ENCODE data around the gene TRAF3IP1.
"Not testable (repeated sequence)": the region's sequence is repeated elsewhere in the genome, so short reads cannot be mapped to it uniquely, and the experiment has no call there.

The TRAF3IP1 gene

GRCh38 chr2:238334885-238335284, 14.6 kb downstream of the TRAF3IP1 start:
- Histone ChIP-seq H3K9me3 (ENCODE audit: control insufficient read depth, low read length) (no peaks in the 10 kb centered on the region), H3K4me3 (ENCODE audit: low read length) (no peak overlapping the region), H3K27me3 (replicated peaks; ENCODE audit: control insufficient read depth, insufficient read depth, low read length) (no peaks in the 10 kb centered on the region), H3K9ac (ENCODE audit: low read length) (no peak overlapping the region), H3K36me3 (ENCODE audit: control insufficient read depth, insufficient read depth, low read length, severe bottlenecking) (peaks cover 36% of the 10 kb centered on the region), H3K4me1 (ENCODE audit: control insufficient read depth, insufficient read depth, low read length) (no peaks in the 10 kb centered on the region)
- DNase-seq (ENCODE audit: low read depth) = no peak

GRCh38 chr2:238335591-238335990, 15.3 kb downstream of the TRAF3IP1 start:
- H3K27me3 ChIP-seq (replicated peaks; ENCODE audit: control insufficient read depth, insufficient read depth, low read length); H3K4me1 ChIP-seq (ENCODE audit: control insufficient read depth, insufficient read depth, low read length); DNase-seq (ENCODE audit: low read depth); H3K4me3 ChIP-seq (ENCODE audit: low read length); H3K9ac ChIP-seq (ENCODE audit: low read length); H3K9me3 ChIP-seq (ENCODE audit: control insufficient read depth, low read length): not testable (repeated sequence)
- H3K36me3 ChIP-seq (ENCODE audit: control insufficient read depth, insufficient read depth, low read length, severe bottlenecking) = peaks cover 29% of the 10 kb centered on the region

GRCh38 chr2:238336151-238336550, 15.8 kb downstream of the TRAF3IP1 start:
- Histone ChIP-seq H3K27me3 (replicated peaks; ENCODE audit: control insufficient read depth, insufficient read depth, low read length) (no peaks in the 10 kb centered on the region), H3K36me3 (ENCODE audit: control insufficient read depth, insufficient read depth, low read length, severe bottlenecking) (peaks cover 29% of the 10 kb centered on the region), H3K9ac (ENCODE audit: low read length) (no peak overlapping the region), H3K4me1 (ENCODE audit: control insufficient read depth, insufficient read depth, low read length) (no peaks in the 10 kb centered on the region), H3K4me3 (ENCODE audit: low read length) (no peak overlapping the region), H3K9me3 (ENCODE audit: control insufficient read depth, low read length) (no peaks in the 10 kb centered on the region)
- DNase-seq (ENCODE audit: low read depth) = peak; percentile 4

GRCh38 chr2:238336793-238337444, 16.6 kb downstream of the TRAF3IP1 start:
- DNase-seq (ENCODE audit: low read depth) = no peak

GRCh38 chr2:238337846-238338245, 17.5 kb downstream of the TRAF3IP1 start:
- H3K9me3 ChIP-seq (ENCODE audit: control insufficient read depth, low read length) = no peaks in the 10 kb centered on the region
- H3K27me3 ChIP-seq (replicated peaks; ENCODE audit: control insufficient read depth, insufficient read depth, low read length) = no peaks in the 10 kb centered on the region
- no peak for DNase-seq (ENCODE audit: low read depth)
- peaks cover 29% of the 10 kb centered on the region for H3K36me3 ChIP-seq (ENCODE audit: control insufficient read depth, insufficient read depth, low read length, severe bottlenecking)
- H3K4me3 ChIP-seq (ENCODE audit: low read length) = no peak overlapping the region
- no peak overlapping the region for H3K9ac ChIP-seq (ENCODE audit: low read length)
- no peaks in the 10 kb centered on the region for H3K4me1 ChIP-seq (ENCODE audit: control insufficient read depth, insufficient read depth, low read length)

More at GRCh38 chr2:238336793-238337444, 16.6 kb downstream of the TRAF3IP1 start:
- no peak overlapping the region for H3K4me3 ChIP-seq (ENCODE audit: low read length)
- H3K4me1 ChIP-seq (ENCODE audit: control insufficient read depth, insufficient read depth, low read length) = no peaks in the 10 kb centered on the region
- no peak overlapping the region for H3K9ac ChIP-seq (ENCODE audit: low read length)
- no peaks in the 10 kb centered on the region for H3K27me3 ChIP-seq (replicated peaks; ENCODE audit: control insufficient read depth, insufficient read depth, low read length)
- no peaks in the 10 kb centered on the region for H3K9me3 ChIP-seq (ENCODE audit: control insufficient read depth, low read length)
- peaks cover 29% of the 10 kb centered on the region for H3K36me3 ChIP-seq (ENCODE audit: control insufficient read depth, insufficient read depth, low read length, severe bottlenecking)

- H3K4me3 ChIP-seq (ENCODE audit: low read length) = no peak overlapping the region
- DNase-seq (ENCODE audit: low read depth) = no peak
- no peaks in the 10 kb centered on the region for H3K27me3 ChIP-seq (replicated peaks; ENCODE audit: control insufficient read depth, insufficient read depth, low read length)
- H3K36me3 ChIP-seq (ENCODE audit: control insufficient read depth, insufficient read depth, low read length, severe bottlenecking) = peaks cover 27% of the 10 kb centered on the region
- no peaks in the 10 kb centered on the region for H3K9me3 ChIP-seq (ENCODE audit: control insufficient read depth, low read length)
- H3K9ac ChIP-seq (ENCODE audit: low read length) = no peak overlapping the region
- H3K4me1 ChIP-seq (ENCODE audit: control insufficient read depth, insufficient read depth, low read length) = no peaks in the 10 kb centered on the region
Observed at GRCh38 chr2:238338710-238339394, 18.5 kb downstream of the TRAF3IP1 start.

- Histone ChIP-seq H3K9ac (ENCODE audit: low read length) (no peak overlapping the region), H3K27me3 (replicated peaks; ENCODE audit: control insufficient read depth, insufficient read depth, low read length) (no peaks in the 10 kb centered on the region), H3K36me3 (ENCODE audit: control insufficient read depth, insufficient read depth, low read length, severe bottlenecking) (peaks cover 22% of the 10 kb centered on the region), H3K9me3 (ENCODE audit: control insufficient read depth, low read length) (no peaks in the 10 kb centered on the region), H3K4me1 (ENCODE audit: control insufficient read depth, insufficient read depth, low read length) (no peaks in the 10 kb centered on the region), H3K4me3 (ENCODE audit: low read length) (no peak overlapping the region)
- no peak for DNase-seq (ENCODE audit: low read depth)
Observed at GRCh38 chr2:238339395-238339780, 19.1 kb downstream of the TRAF3IP1 start.

- H3K4me1 ChIP-seq (ENCODE audit: control insufficient read depth, insufficient read depth, low read length) = no peaks in the 10 kb centered on the region
- peaks cover 21% of the 10 kb centered on the region for H3K36me3 ChIP-seq (ENCODE audit: control insufficient read depth, insufficient read depth, low read length, severe bottlenecking)
- no peak for DNase-seq (ENCODE audit: low read depth)
- H3K9ac ChIP-seq (ENCODE audit: low read length) = no peak overlapping the region
- H3K27me3 ChIP-seq (replicated peaks; ENCODE audit: control insufficient read depth, insufficient read depth, low read length) = no peaks in the 10 kb centered on the region
- H3K4me3 ChIP-seq (ENCODE audit: low read length) = no peak overlapping the region
- no peaks in the 10 kb centered on the region for H3K9me3 ChIP-seq (ENCODE audit: control insufficient read depth, low read length)
Observed at GRCh38 chr2:238339814-238340213, 19.5 kb downstream of the TRAF3IP1 start.

GRCh38 chr2:238341536-238341935, 21.2 kb downstream of the TRAF3IP1 start:
- Histone ChIP-seq H3K4me3 (ENCODE audit: low read length) (no peak overlapping the region), H3K4me1 (ENCODE audit: control insufficient read depth, insufficient read depth, low read length) (no peaks in the 10 kb centered on the region), H3K9ac (ENCODE audit: low read length) (no peak overlapping the region), H3K27me3 (replicated peaks; ENCODE audit: control insufficient read depth, insufficient read depth, low read length) (no peaks in the 10 kb centered on the region), H3K9me3 (ENCODE audit: control insufficient read depth, low read length) (no peaks in the 10 kb centered on the region), H3K36me3 (ENCODE audit: control insufficient read depth, insufficient read depth, low read length, severe bottlenecking) (peaks cover 24% of the 10 kb centered on the region)
- no peak for DNase-seq (ENCODE audit: low read depth)

- no peaks in the 10 kb centered on the region for H3K27me3 ChIP-seq (replicated peaks; ENCODE audit: control insufficient read depth, insufficient read depth, low read length)
- no peak overlapping the region for H3K9ac ChIP-seq (ENCODE audit: low read length)
- no peaks in the 10 kb centered on the region for H3K9me3 ChIP-seq (ENCODE audit: control insufficient read depth, low read length)
- no peak overlapping the region for H3K4me3 ChIP-seq (ENCODE audit: low read length)
- no peaks in the 10 kb centered on the region for H3K4me1 ChIP-seq (ENCODE audit: control insufficient read depth, insufficient read depth, low read length)
- DNase-seq (ENCODE audit: low read depth) = no peak
- H3K36me3 ChIP-seq (ENCODE audit: control insufficient read depth, insufficient read depth, low read length, severe bottlenecking) = peaks cover 33% of the 10 kb centered on the region
Observed at GRCh38 chr2:238344035-238344434, 23.7 kb downstream of the TRAF3IP1 start.

GRCh38 chr2:238344517-238344916, 24.2 kb downstream of the TRAF3IP1 start:
- Histone ChIP-seq H3K4me1 (ENCODE audit: control insufficient read depth, insufficient read depth, low read length) (no peaks in the 10 kb centered on the region), H3K9me3 (ENCODE audit: control insufficient read depth, low read length) (no peaks in the 10 kb centered on the region), H3K9ac (ENCODE audit: low read length) (no peak overlapping the region), H3K36me3 (ENCODE audit: control insufficient read depth, insufficient read depth, low read length, severe bottlenecking) (peaks cover 35% of the 10 kb centered on the region), H3K4me3 (ENCODE audit: low read length) (no peak overlapping the region), H3K27me3 (replicated peaks; ENCODE audit: control insufficient read depth, insufficient read depth, low read length) (no peaks in the 10 kb centered on the region)
- DNase-seq (ENCODE audit: low read depth) = no peak
